ENCODE results near the gene SORCS2. TPM values are rescaled to one million over a fixed set of nuclear protein-coding genes. Genes with fewer than 3 reads are reported as not detected.
A peak's percentile ranks its signal among the peaks of the same experiment; 100 is the strongest.

The SORCS2 gene
- total RNA-seq, 4 donors from 2014 or later: 0.26 to 17.1 (median 2.9) TPM

GRCh38 chr4:7775396-7775795 is 583.1 kb downstream of the SORCS2 start:
- no peak for TF ChIP-seq POLR2A (IDR thresholded peaks at IDR 0.05)
- TF ChIP-seq, protein P1, sequence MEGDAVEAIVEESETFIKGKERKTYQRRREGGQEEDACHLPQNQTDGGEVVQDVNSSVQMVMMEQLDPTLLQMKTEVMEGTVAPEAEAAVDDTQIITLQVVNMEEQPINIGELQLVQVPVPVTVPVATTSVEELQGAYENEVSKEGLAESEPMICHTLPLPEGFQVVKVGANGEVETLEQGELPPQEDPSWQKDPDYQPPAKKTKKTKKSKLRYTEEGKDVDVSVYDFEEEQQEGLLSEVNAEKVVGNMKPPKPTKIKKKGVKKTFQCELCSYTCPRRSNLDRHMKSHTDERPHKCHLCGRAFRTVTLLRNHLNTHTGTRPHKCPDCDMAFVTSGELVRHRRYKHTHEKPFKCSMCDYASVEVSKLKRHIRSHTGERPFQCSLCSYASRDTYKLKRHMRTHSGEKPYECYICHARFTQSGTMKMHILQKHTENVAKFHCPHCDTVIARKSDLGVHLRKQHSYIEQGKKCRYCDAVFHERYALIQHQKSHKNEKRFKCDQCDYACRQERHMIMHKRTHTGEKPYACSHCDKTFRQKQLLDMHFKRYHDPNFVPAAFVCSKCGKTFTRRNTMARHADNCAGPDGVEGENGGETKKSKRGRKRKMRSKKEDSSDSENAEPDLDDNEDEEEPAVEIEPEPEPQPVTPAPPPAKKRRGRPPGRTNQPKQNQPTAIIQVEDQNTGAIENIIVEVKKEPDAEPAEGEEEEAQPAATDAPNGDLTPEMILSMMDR (IDR thresholded peaks at IDR 0.05): no peak
- intact Hi-C loops (cut with DNase I; ENCODE audit: low total_unique reads): no loop called here
- no peaks in the 10 kb centered on the region for H3K9me3 ChIP-seq
- no peak for DNase-seq
- H3K4me1 ChIP-seq: peaks cover 0 to 14% of the 10 kb centered on the region in 2 donors
- no peak overlapping the region for H3K27ac ChIP-seq
- no peaks in the 10 kb centered on the region for H3K27me3 ChIP-seq
- no peak overlapping the region for H3K4me3 ChIP-seq
- no peaks in the 10 kb centered on the region for H3K36me3 ChIP-seq

GRCh38 chr4:7777017-7777710 is 584.8 kb downstream of the SORCS2 start:
- Histone ChIP-seq H3K4me3 (no peak overlapping the region), H3K27me3 (no peaks in the 10 kb centered on the region), H3K27ac (no peak overlapping the region), H3K36me3 (no peaks in the 10 kb centered on the region), H3K4me1 (peaks cover 7 to 18% of the 10 kb centered on the region in 2 donors), H3K9me3 (no peaks in the 10 kb centered on the region)
- intact Hi-C loops (cut with DNase I; ENCODE audit: low total_unique reads): no loop called here
- DNase-seq: no peak
- no peak for TF ChIP-seq POLR2A (IDR thresholded peaks at IDR 0.05)
- TF ChIP-seq, protein P1 (IDR thresholded peaks at IDR 0.05): no peak

- Histone ChIP-seq H3K4me1 (peaks cover 8 to 19% of the 10 kb centered on the region in 2 donors), H3K27ac (no peak overlapping the region), H3K4me3 (no peak overlapping the region), H3K27me3 (no peaks in the 10 kb centered on the region), H3K9me3 (no peaks in the 10 kb centered on the region), H3K36me3 (no peaks in the 10 kb centered on the region)
- intact Hi-C loops (cut with DNase I; ENCODE audit: low total_unique reads): no loop called here
- DNase-seq: no peak
- no peak for TF ChIP-seq POLR2A (IDR thresholded peaks at IDR 0.05)
- TF ChIP-seq, protein P1 (IDR thresholded peaks at IDR 0.05): no peak
Observed at GRCh38 chr4:7777871-7778509, 585.7 kb downstream of the SORCS2 start.

GRCh38 chr4:7778510-7779431 is 586.4 kb downstream of the SORCS2 start:
- Histone ChIP-seq H3K27ac (peak overlapping the region; percentile 30 to 57), H3K9me3 (no peaks in the 10 kb centered on the region), H3K4me1 (peaks cover 8 to 19% of the 10 kb centered on the region in 2 donors), H3K4me3 (peak overlapping the region in 1 of 2 donors; percentile 1), H3K36me3 (no peaks in the 10 kb centered on the region), H3K27me3 (no peaks in the 10 kb centered on the region)
- no peak for DNase-seq
- TF ChIP-seq POLR2A (IDR thresholded peaks at IDR 0.05): no peak
- TF ChIP-seq, protein P1 (IDR thresholded peaks at IDR 0.05): no peak
- intact Hi-C loops (cut with DNase I; ENCODE audit: low total_unique reads): no loop called here

All from uterus (tissue), 4 donors.